Cardiac muscle cell (in vitro differentiated cells and primary cell): ENCODE data around the gene ZCCHC7. TPM values are rescaled to one million over a fixed set of nuclear protein-coding genes. Genes with fewer than 3 reads are reported as not detected.

Experiments used
- DNase-seq, 2 donors: peaks; one replicate each; pipeline versions ENCODE4 v3.0.0 to v3.0.0-alpha.2; 2010 to 2017; ENCODE audit warnings: low read depth in 1 of 2, low spot score in 1 of 2
- H3K27ac ChIP-seq: fragments of 200-600 bp; sonication (generic); 2 replicates; pipeline ENCODE4 v1.5.1; 2016
- H3K27me3 ChIP-seq: fragments of 200-600 bp; sonication (generic); 2 replicates; pipeline ENCODE4 v1.6.0; 2016; ENCODE audit warnings: control low read depth
- H3K36me3 ChIP-seq: fragments of 200-600 bp; sonication (generic); 2 replicates; pipeline ENCODE4 v1.5.1; 2016; ENCODE audit warnings: control low read depth
- H3K4me1 ChIP-seq: fragments of 200-600 bp; sonication (generic); 2 replicates; pipeline ENCODE4 v1.8.1; 2017; ENCODE audit warnings: low read depth, mild to moderate bottlenecking, mixed run types
- H3K4me3 ChIP-seq: fragments of 200-600 bp; sonication (generic); 2 replicates; pipeline ENCODE4 v1.5.1; 2016; ENCODE audit warnings: mild to moderate bottlenecking
- H3K9me3 ChIP-seq: fragments of 200-600 bp; sonication (generic); 2 replicates; pipeline ENCODE4 v1.5.1; 2017; ENCODE audit warnings: low read depth, mild to moderate bottlenecking, control low read depth
- CTCF ChIP-seq: IDR thresholded peaks from 2 replicates; pipeline ENCODE4 v1.5.1; 2012; ENCODE audit warnings: low read depth, mild to moderate bottlenecking, low read length
- polyA plus RNA-seq: library from polyadenylated mRNA; unstranded; fragments of >200 nt; fragmentation: Nextera tagmentation; extraction: Ambion mirVana; gene quantifications from 2 replicates; pipeline ENCODE4 v1.2.1, GENCODE V29; 2016
- total RNA-seq: library from RNA; depleted of rRNA; stranded (reverse); fragments of >200 nt; gene quantifications from 2 replicates; pipeline ENCODE4 v1.2.3, GENCODE V29; 2016

The ZCCHC7 gene
- total and polyA plus RNA-seq, 2 experiments from 2014 or later = 15.0 to 18.8 TPM

DNA sequence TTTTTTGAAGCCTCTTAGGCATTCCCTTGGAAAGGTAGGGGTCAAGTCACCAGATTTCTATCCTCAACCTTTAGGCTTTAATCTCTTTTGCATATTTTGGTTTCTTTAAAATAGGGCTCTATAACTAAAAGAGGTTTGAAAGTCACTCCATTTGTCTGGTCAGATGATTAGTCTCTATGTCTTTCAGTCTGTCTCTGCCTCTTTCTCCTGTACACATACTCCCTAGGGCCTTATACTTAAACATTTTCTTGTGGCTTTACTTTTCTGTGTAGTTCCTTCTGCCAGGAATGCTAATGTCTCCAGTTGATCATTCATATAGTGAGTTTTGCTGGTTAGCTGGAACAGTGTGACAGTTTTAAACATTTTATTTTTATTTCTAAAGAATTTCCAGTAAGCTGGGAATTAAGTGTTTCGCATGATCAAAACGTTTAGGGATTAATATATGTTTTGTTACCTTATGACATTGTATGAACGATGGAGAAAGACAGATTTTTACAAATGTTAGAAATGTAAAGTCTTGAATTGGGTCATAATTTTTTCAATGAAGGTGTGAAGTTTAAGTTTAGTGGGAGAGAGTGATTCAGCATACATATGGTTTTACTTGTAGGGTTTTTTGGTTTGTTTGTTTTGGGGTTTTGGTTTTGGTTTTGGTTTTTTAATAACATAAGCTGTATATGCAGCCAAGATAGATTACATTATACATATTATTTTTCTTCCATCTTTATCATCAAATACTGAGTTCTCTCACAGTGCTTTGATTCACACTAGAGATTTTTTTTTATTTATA lies 90.6 kb downstream of the ZCCHC7 start:
- no peak for DNase-seq

GRCh38 chr9:37212435-37212834 lies 92.1 kb downstream of the ZCCHC7 start:
- H3K9me3 ChIP-seq = no peaks in the 10 kb centered on the region
- no peak for TF ChIP-seq CTCF
- no peaks in the 10 kb centered on the region for H3K36me3 ChIP-seq
- H3K4me1 ChIP-seq = peaks cover 18% of the 10 kb centered on the region
- no peaks in the 10 kb centered on the region for H3K27me3 ChIP-seq
- H3K27ac ChIP-seq = peak overlapping the region; percentile 19
- no peak overlapping the region for H3K4me3 ChIP-seq
- no peak for DNase-seq

More for the DNA sequence above, 90.6 kb downstream of the ZCCHC7 start:
- H3K36me3 ChIP-seq = no peaks in the 10 kb centered on the region
- H3K27me3 ChIP-seq = no peaks in the 10 kb centered on the region
- no peak for TF ChIP-seq CTCF
- peaks cover 18% of the 10 kb centered on the region for H3K4me1 ChIP-seq
- peak overlapping the region; percentile 83 for H3K27ac ChIP-seq
- no peak overlapping the region for H3K4me3 ChIP-seq
- no peaks in the 10 kb centered on the region for H3K9me3 ChIP-seq

DNA sequence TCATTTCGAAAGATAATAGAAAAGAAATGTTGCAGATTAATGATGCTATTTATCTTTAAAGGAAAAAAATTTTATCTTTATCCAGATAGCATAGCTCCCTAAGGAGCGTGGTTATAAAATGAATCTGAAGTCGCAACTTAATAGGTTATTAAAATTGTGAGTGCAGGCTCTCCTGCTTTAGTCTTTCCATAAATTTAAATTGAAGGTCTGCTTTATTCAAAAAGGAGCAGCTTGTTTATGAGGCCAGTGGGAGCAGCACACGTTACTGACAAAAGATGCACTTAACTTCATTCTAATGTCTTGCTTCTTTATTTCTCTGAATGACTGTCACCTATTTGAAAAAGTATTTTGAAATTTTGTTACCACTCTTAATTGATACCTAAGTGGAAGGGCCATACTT lies 95.0 kb downstream of the ZCCHC7 start:
- Histone ChIP-seq H3K27me3 (no peaks in the 10 kb centered on the region), H3K4me1 (peaks cover 5% of the 10 kb centered on the region), H3K36me3 (no peaks in the 10 kb centered on the region), H3K9me3 (no peaks in the 10 kb centered on the region), H3K4me3 (no peak overlapping the region), H3K27ac (no peak overlapping the region)
- DNase-seq = no peak
- TF ChIP-seq CTCF = no peak

DNA sequence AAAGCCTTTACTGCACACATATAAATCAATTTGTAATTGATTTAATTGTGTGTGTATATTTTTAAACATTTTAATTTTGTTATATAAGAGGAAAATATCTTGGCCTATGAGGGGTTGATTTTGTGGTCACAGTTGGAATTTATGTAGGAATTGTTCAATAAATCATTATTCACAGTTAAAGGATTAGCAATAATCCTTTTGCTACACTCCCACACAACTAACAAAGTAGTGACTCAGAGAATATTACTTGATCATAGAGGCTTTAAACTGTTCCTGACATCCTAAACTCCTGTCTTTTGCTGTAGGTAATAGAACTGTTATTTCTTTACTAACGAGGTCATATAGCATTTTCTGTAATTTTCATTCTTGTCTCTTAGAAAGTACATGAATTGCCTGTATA lies 95.5 kb downstream of the ZCCHC7 start:
- H3K36me3 ChIP-seq = no peaks in the 10 kb centered on the region
- TF ChIP-seq CTCF = no peak
- DNase-seq = peak in 1 of 2 donors; percentile 27
- H3K4me3 ChIP-seq = no peak overlapping the region
- H3K9me3 ChIP-seq = no peaks in the 10 kb centered on the region
- H3K27me3 ChIP-seq = no peaks in the 10 kb centered on the region
- H3K4me1 ChIP-seq = peaks cover under 1% of the 10 kb centered on the region
- H3K27ac ChIP-seq = no peak overlapping the region

DNA sequence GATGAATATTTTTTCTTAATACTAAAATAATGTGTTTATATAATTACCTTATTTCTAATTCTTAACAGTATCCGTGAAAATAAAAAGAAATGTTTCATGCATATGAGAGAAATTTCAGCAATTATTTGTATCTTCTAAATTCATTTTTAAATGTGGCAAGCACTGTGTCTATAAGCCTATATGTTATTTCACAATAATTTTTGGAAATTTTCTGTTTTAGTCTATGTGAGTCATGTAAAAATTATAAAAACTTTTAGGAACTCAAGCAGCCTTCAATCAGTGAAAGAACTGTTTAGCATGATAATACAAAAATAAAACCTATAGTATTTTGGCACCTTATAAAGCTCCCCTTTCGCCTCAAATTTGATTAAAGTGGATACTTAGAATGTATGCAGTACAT lies 96.8 kb downstream of the ZCCHC7 start:
- Histone ChIP-seq H3K4me1 (no peaks in the 10 kb centered on the region), H3K9me3 (no peaks in the 10 kb centered on the region), H3K27ac (no peak overlapping the region), H3K27me3 (no peaks in the 10 kb centered on the region), H3K4me3 (no peak overlapping the region), H3K36me3 (no peaks in the 10 kb centered on the region)
- TF ChIP-seq CTCF = no peak
- no peak for DNase-seq
